HG03432 (cell line): ENCODE measurements around the gene PRR22.
"Not testable (repeated sequence)": the region's sequence is repeated elsewhere in the genome, so short reads cannot be mapped to it uniquely, and the experiment has no call there.

Experiments
- ATAC-seq: cut with Tn5 transposase; IDR thresholded peaks from one replicate; pipeline ENCODE4 v1.9.1; 2021; ENCODE audit warnings: mild to moderate bottlenecking, moderate library complexity; ENCODE audit not compliant: unreplicated experiment

PRR22 gene

DNA sequence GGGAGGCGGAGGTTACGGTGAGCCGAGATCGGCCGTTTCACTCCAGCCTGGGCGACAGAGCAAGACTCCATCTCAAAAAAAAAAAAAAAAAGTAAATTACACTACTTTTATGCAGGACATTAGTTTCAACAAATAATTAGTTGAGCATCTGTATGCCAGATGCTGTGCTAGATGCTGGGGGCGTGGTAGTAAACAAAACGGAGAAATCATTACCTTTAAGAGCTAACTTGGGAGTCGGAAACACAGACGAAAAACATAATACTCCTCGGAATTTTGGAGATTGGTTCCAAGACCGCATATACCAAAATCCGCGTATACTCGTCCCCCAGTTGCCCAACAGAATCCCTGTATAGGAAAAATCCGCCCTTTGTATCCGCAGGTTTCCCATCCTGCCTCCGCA lies 7.7 kb upstream of the PRR22 start:
- no peak for ATAC-seq

DNA sequence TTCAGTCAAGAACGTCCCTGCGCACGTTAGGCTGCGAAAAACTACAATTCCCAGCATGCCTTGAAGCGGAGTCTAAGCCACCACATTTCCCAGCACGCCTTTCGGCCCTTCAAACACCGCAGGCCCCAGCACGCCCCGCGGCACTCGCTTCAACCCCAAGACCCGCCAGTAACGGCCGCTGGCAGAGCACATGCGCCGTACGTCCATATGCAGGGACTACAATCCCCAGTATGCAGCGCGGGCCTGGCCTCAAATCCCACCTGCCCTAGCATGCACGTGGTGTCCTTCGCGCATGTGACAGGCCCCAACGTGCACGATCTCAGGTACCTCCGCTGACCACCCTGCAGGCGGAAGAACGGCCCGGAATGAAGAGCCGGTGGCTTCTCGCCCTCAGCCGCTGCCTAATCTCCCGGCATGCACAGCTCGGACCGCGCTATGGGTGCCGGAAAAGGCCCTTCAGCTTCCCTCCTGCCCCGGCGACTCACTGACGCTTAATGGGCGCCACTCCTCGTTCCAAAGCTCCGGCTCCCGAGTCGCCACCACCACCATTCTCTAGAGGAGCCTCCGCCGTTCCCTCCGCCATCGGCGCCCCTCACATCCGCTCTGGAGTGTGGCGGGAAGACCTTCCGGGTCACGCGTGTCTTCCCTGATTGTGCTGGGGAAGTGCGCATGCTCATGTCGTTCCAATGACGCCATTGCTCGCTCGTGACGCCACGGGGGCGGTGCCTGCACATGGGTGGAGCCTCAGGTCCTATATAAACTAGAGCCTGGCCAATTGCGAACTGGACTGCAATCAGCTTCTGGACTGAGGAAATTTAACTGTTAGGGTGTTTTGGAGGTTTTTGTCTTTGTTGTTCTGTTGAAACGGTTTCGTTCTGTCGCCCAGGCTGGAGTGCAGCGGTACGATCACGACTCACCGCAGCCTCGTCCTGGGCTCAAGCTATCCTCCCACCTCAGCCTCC lies 6.3 kb upstream of the PRR22 start, which contains the start of gene DUS3L:
TSS of gene DUS3L (minus strand) at position 605 of the 962 bp plus-strand sequence. CDS start at position 583, 22 bp downstream.
- ATAC-seq = peak; percentile 86

DNA sequence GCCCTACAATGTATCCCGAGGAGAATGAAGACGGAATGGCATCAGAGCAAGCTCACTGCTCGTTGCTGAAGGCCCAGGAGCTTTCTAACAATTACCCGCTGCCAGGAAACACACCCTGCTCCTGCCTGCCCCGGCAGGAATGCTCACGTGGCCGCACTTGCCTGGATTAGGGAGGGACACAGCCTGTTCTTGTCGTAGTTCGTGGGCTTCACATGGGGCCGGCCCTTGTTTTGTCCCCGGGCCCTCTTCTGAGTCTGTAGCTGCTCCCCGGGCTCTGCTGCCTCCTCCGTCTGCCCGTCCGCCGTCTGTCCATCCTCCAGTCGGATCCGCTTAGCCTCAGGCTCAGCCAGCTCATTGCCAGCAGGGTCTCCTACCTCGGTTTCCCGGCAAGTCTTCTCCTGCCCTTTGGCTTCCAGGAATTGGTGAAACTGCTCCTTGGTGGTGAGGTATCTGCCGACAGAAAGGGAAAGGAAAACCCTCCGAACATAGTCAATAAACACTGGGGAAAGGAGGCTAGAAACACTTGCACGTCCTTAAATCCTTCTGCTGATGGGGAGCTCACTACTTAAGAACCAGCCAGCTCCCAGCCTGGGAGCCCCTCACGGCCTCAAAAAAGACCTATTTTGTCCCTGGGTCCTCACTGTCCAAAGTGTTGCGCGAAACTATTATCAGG lies 5.5 kb upstream of the PRR22 start:
- no peak for ATAC-seq

DNA sequence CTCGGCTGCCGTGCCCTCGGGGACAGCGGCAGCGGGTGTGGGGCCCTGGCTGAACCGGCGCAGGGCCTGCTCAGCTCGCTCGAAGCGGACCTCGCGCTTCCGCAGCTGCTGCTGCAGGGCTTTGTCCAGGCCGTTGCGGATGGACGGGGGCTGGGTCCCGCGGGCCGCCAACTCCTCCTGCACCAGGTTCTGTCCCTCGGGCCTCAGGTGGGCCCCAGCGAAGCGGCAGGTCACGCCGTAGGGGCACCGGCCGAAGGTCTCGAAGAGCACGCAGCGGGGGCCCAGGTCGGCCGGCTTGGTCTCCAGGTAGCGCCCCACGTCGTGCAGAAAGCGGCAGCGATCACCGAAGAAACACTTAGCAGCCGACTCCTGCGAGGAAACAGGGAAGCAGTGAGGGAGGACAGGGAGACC lies 4.8 kb upstream of the PRR22 start:
- ATAC-seq = no peak

- no peak for ATAC-seq
These were observed 3.9 kb upstream of the PRR22 start for GRCh38 chr19:5788422-5788821.

DNA sequence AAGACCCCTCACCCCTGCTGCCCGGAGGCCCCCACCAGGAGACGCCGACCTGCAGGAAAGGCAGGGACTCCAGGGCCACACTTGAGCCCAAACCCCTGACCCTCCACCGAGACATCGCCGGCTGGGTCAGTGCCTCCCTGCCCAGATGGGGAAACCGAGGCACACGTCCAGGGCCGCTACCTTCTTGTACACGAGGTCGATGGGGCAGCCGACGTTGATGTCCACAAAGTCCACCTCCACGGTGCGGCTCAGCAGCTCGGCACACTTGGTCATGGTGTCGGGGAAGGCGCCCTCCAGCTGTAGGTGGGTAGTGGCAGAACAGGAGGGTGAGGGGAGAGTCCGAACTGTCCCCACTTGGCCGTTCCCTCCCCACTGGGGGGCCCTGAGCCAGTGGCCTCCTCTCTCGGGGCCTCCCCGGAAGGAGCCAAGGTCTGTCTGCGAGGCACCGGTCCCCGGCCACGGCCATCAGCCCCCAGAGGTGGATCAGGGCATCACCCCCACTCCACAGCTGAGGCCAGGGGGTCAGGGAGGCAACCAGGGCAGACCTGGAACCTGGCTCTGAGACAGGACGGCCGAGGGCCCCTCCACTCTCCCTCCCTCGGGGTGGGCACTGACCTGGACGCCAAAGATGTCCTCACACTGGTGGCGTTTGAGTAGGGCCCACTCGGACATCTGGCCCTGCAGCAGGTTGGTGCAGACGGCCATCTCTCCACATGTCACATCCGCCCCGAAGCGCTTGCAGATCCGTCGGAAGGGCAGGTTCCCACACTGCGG lies 3.0 kb upstream of the PRR22 start:
- ATAC-seq = no peak

DNA sequence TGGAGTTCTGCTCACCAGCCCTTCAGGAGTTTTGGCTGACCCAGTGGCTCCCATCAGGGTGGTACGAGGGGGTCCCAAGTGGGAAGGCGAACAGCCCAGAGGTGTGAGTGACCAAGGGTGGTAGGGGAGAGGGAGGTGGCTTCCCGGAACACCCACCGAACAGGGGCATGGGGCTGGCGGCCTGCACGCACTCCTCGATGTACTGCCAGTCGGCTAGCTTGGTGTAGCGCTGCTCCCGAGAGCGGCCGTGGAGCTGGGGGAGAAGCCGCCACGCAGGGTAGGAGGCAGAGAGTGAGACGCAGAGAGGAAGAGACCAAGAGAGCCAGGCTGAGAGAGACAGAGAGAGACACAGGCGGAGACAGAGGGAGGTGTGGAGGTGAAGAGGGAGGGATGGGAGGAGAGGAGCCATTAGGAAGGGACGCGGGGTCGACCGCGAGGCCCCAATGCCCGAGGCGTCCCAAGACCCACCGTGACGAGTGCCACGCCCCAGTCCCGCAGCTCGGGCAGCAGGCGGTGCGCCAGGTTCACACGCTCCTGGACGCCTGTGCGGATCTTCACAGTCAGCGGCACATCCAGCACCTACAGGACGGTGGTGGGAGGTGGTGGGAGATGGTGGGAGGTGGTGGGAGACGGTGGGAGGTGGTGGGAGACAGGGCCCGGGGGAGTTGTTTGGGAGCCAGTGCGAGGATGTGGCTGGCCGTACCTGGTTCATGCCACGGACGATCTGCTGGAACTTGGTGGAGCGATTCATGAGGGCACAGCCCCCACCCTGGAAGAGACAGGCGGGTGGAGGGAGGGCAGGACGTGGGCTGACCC lies 2.3 kb upstream of the PRR22 start:
- ATAC-seq = no peak

DNA sequence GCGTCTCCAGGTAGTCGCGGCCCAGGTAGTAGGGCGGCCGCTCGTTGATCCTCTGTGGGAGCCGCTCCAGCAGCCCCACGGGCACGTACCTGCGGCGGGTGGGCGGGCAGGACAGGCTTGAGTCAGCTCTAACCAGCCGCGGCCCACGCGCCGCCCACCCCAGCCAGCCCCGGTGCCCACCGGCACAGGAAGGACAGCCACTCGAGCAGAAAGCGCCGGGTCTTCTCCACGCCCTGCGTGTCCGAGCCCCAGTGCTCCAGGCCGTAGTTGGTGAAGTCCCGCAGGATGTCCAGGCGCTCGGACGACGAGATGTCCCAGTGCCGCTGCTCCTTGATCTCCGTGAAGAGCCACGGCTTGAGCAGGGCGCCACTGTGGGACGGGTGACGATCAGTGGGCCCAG lies 877 bp upstream of the PRR22 start:
- no peak for ATAC-seq

DNA sequence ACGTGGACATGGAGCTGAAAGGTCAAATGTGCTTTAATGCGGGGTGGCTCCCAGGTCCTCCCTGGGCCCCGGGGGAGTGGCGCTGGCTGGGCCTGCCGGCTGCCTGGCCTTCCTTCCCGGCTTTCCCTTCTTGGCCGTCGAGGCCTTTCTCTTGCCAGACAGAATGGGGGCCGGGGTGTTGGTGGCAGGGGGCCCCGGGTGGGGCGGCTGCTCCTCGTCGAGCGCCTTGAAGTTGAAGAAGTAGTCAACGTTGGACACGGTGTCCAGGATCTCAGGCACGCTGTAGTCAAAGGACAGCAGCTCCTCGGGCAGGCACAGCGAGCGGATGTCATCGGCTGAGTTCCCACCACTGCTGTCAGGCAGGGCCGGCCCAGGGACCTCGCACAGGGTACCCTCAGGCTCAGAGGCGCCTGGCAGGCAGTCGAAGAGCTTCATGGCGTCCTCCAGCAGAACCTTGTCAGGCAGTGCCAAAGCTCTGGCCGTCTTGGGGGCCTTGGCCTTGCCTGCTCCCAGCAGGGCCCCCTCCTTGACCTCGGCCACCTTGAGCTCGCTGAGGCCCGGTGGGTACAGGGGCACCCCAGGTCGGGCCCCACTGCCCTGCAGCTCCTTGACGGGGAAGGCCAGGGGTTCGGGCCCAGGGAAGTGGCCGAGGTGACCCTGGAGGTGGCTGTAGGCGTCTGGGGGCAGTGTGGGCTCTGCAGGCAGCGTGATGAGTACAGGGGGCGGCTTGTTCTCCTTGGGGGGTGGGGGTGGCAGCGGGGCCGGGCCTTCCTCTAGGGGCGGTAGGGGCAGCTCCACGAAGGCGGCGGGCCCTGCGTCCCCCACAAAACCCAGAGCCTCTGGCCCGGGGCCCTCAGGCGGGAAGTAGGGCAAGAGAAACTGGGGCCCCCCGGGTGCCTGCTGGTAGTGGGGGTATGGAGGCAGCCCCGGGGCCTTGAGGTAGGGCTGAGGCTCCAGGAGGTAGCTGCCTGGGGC lies 1.3 kb downstream of the PRR22 start:
- no peak for ATAC-seq

GRCh38 chr19:5782322-5782721 lies 2.2 kb downstream of the PRR22 start:
- no peak for ATAC-seq

DNA sequence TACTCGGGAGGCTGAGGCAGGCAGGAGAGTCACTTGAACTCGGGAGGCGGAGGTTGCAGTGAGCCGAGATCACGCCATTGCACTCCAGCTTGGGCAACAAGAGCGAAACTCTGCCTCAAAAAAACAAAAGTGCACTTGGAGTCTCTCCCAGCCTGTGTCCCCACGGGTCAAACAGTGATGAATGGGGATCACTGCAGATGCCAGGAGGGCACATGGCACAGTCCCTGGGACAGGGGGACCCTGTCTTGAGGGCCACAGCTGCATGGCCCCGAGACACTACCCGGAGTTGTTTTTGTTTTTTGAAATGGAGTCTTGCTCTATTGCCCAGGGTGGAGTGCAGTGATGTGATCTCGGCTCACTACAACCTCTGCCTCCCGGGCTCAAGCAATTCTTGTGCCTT lies 3.6 kb downstream of the PRR22 start:
- ATAC-seq = not testable (repeated sequence)

DNA sequence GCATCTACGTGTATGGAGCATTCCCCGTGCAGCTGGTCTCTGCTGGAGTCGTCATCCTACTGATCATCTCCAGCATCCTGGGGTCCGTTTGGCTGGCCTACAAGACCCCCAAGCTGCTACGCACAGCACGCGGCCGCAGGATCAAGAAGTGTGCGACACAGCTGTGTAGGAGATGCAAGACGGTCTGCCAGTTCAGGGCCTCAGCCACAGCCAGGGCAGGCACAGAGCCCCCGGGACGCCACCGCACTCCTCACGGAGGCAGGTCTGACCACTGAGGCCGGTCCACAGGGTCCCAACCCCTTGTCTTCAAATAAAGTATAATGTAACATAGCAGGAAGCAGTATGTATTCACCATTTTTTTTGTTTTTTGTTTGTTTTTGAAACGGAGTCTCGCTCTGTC lies 6.1 kb downstream of the PRR22 start:
- ATAC-seq = no peak

- ATAC-seq = no peak
These were observed 8.8 kb downstream of the PRR22 start for GRCh38 chr19:5775668-5776309.

- no peak for ATAC-seq
These were observed 9.6 kb downstream of the PRR22 start for GRCh38 chr19:5774921-5775320.

- no peak for ATAC-seq
These were observed 11.3 kb downstream of the PRR22 start for GRCh38 chr19:5773276-5773675.

DNA sequence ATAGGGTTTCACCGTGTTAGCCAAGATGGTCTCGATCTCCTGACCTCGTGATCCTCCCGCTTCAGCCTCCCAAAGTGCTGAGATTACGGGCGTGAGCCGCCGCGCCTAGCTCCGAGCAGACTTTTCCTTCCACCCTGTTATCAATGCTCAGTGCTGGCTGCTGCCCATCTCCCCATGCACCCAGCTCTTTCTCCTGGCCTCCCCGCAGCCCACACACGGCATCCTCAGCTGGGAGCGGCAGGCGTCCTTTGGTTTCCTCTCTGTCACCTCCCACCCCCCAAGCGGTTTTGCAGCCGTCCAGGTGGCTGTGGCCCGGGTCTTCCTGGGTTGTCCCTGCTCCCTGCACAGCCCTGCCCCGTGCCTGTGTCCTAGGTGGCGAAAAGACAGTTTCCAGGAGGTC lies 12.1 kb downstream of the PRR22 start:
- no peak for ATAC-seq

GRCh38 chr19:5767949-5768348 lies 16.6 kb downstream of the PRR22 start:
- no peak for ATAC-seq

- ATAC-seq = no peak
These were observed 19.3 kb downstream of the PRR22 start for GRCh38 chr19:5765220-5765619.
